Kidney (tissue), 14 donors: ENCODE measurements around the gene SUCO. TPM values are rescaled to one million over a fixed set of nuclear protein-coding genes. Genes with fewer than 3 reads are reported as not detected.

Experiments
- DNase-seq, 5 donors: peaks; one replicate each; pipeline ENCODE4 v3.0.0-alpha.2; 2013 to 2020
- FAIRE-seq: peaks from 2 replicates; lab custom pipeline; 2012; peaks lifted over from hg19 to GRCh38; lab: Jason Lieb, UNC
- H3K27ac ChIP-seq, 2 donors: one replicate each; pipeline ENCODE4 v1.7.0; 2013; ENCODE audit warnings: low read depth in 2 of 2, low read length in 2 of 2, inconsistent platforms in 1 of 2
- H3K27me3 ChIP-seq: one replicate; pipeline ENCODE4 v1.7.1; 2013; ENCODE audit warnings: low read length, inconsistent platforms; ENCODE audit not compliant: control insufficient read depth, insufficient read depth
- H3K36me3 ChIP-seq, 3 donors: one replicate each; pipeline versions ENCODE4 v1.7.0 to v1.7.1; 2013; ENCODE audit warnings: low read length in 3 of 3, control low read depth in 1 of 3, inconsistent platforms in 1 of 3; ENCODE audit not compliant: insufficient read depth in 3 of 3, control insufficient read depth in 2 of 3
- H3K4me1 ChIP-seq, 3 donors: one replicate each; pipeline versions ENCODE4 v1.7.0 to v1.7.1; 2013; ENCODE audit warnings: low read length in 3 of 3, inconsistent platforms in 1 of 3, low read depth in 1 of 3; ENCODE audit not compliant: control insufficient read depth in 2 of 3, insufficient read depth in 2 of 3
- H3K4me3 ChIP-seq, 3 donors: one replicate each; pipeline versions ENCODE4 v1.7.0 to v1.8.1; 2013; ENCODE audit warnings: low read length in 3 of 3, control low read depth in 1 of 3, inconsistent platforms in 1 of 3
- H3K9ac ChIP-seq, 3 donors: one replicate each; pipeline versions ENCODE4 v1.7.0 to v1.7.1; 2013; ENCODE audit warnings: low read length in 3 of 3, control low read depth in 1 of 3, inconsistent platforms in 1 of 3
- H3K9me3 ChIP-seq, 3 donors: one replicate each; pipeline versions ENCODE4 v1.7.0 to v1.7.1; 2013; ENCODE audit warnings: low read length in 3 of 3, control low read depth in 1 of 3, inconsistent platforms in 1 of 3; ENCODE audit not compliant: control insufficient read depth in 2 of 3, insufficient read depth in 1 of 3
- intact Hi-C: fragments of 100-400 bp; cut with DNase I; formaldehyde crosslinking; loops from one replicate; pipeline ENCODE4 v1.11.1; 2022
- polyA plus RNA-seq: library from polyadenylated mRNA; stranded (reverse); fragments of 350-450 nt; fragmentation: Illumina TruSeq; extraction: RNeasy Lipid Tissue Mini Kit (QIAGEN cat#74804); gene quantifications from one replicate; pipeline ENCODE4 v1.2.3, GENCODE V29; 2014; ENCODE audit warnings: low read depth, low replicate concordance; ENCODE audit not compliant: insufficient read depth
- total RNA-seq: library from RNA; stranded (reverse); fragmentation: NEBNext Ultra II Directional; extraction: Animal tissue kit (Norgen Biotek cat#: 25700); gene quantifications from one replicate; pipeline ENCODE4 v1.2.1, GENCODE V29; 2021
- TF ChIP-seq, protein P1 (sequence below): IDR thresholded peaks from 3 replicates; pipeline ENCODE4 v1.5.1; 2012; ENCODE audit warnings: mild to moderate bottlenecking, moderate library complexity, borderline replicate concordance; ENCODE audit not compliant: insufficient read depth; ENCODE audit errors: extremely low read depth
- donor health status: control.
- donor health status: control.
- donor health status: control.
- donor health status: control.
- donor health status: control.
- donor health status: DM: yes; HTN: yes; CAD: no.
- donor health status: Normal renal cell carcinoma (clear cell type).

SUCO gene
- total and polyA plus RNA-seq, 2 donors from 2014 or later, result 9.8 to 40.0 TPM

DNA sequence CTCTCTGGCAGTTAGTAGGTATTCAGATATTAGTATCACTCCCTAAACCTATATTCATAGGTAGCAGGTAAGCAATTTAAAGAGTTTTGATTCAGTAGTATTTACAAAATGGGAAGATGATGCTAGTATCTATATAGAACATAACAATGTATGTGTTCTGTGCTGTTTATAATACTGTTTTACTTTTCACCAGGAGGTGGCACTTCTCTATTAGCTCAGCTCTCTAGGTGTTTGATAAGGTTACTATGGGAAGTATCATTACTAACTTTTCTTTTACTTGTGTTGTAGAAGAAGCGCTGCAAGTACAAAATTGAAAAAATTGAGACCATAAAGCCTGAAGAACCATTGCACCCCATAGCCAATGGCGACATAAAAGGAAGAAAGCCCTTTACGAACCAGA is 76.6 kb downstream of the SUCO start:
- TF ChIP-seq, protein P1, sequence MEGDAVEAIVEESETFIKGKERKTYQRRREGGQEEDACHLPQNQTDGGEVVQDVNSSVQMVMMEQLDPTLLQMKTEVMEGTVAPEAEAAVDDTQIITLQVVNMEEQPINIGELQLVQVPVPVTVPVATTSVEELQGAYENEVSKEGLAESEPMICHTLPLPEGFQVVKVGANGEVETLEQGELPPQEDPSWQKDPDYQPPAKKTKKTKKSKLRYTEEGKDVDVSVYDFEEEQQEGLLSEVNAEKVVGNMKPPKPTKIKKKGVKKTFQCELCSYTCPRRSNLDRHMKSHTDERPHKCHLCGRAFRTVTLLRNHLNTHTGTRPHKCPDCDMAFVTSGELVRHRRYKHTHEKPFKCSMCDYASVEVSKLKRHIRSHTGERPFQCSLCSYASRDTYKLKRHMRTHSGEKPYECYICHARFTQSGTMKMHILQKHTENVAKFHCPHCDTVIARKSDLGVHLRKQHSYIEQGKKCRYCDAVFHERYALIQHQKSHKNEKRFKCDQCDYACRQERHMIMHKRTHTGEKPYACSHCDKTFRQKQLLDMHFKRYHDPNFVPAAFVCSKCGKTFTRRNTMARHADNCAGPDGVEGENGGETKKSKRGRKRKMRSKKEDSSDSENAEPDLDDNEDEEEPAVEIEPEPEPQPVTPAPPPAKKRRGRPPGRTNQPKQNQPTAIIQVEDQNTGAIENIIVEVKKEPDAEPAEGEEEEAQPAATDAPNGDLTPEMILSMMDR, result no peak
- Histone ChIP-seq H3K4me3 (no peak overlapping the region), H3K9ac (no peak overlapping the region), H3K27me3 (no peaks in the 10 kb centered on the region), H3K27ac (no peak overlapping the region), H3K36me3 (peaks cover 0 to 10% (median 3%) of the 10 kb centered on the region in 3 donors), H3K4me1 (no peaks in the 10 kb centered on the region), H3K9me3 (no peaks in the 10 kb centered on the region)
- intact Hi-C loops, result no loop called here
- FAIRE-seq, result no peak
- peak in 1 of 5 donors; percentile 14 for DNase-seq

DNA sequence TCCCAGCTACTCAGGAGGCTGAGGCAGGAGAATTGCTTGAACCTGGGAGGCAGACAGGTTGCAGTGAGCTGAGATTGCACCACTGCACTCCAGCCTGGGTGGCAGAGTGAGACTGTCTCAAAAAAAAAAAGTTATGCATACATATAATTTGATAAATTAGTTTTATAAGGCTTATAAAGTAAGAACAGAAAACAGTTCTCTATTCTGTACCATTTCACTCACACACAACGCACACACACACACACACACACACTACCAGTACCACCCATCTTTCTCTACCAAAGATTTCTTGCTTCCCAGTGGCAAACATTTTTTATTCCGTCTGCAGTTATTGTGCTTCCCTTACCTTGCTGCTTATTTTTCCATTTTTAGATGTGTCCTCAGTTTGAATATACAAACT is 79.5 kb downstream of the SUCO start:
- no peaks in the 10 kb centered on the region for H3K4me1 ChIP-seq
- intact Hi-C loops, result no loop called here
- H3K27ac ChIP-seq, result no peak overlapping the region
- H3K9me3 ChIP-seq, result peaks cover 0 to 6% (median under 1%) of the 10 kb centered on the region in 3 donors
- DNase-seq (no peak), FAIRE-seq (no peak)
- no peak overlapping the region for H3K4me3 ChIP-seq
- TF ChIP-seq, protein P1, result no peak
- H3K27me3 ChIP-seq, result no peaks in the 10 kb centered on the region
- peaks cover 0 to 8% (median 3%) of the 10 kb centered on the region in 3 donors for H3K36me3 ChIP-seq
- no peak overlapping the region for H3K9ac ChIP-seq

DNA sequence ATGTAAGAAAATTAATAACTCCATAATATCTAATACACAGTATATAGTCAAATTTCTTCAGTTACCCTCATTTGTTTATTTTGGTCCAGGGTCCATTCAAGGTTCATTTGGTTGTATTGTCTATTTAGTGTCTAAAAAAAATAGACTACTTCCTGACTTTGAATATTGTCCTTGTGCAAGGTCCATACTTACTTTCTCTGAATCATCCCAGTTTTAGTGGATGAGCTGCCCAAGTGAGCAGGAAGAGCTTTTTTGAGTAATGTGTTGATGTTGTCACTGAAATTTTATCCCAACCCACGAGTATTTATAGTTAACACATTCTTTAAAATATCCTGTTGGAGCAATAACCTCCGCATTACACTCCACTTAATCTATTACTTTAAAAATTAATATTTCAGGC is 80.3 kb downstream of the SUCO start:
- Histone ChIP-seq H3K9me3 (peaks cover 0 to 6% (median 3%) of the 10 kb centered on the region in 3 donors), H3K27ac (no peak overlapping the region), H3K4me3 (no peak overlapping the region), H3K27me3 (no peaks in the 10 kb centered on the region), H3K36me3 (peaks cover 0 to 8% (median 3%) of the 10 kb centered on the region in 3 donors), H3K9ac (no peak overlapping the region), H3K4me1 (no peaks in the 10 kb centered on the region)
- no peak for DNase-seq
- intact Hi-C loops, result no loop called here
- no peak for FAIRE-seq
- TF ChIP-seq, protein P1, result no peak

DNA sequence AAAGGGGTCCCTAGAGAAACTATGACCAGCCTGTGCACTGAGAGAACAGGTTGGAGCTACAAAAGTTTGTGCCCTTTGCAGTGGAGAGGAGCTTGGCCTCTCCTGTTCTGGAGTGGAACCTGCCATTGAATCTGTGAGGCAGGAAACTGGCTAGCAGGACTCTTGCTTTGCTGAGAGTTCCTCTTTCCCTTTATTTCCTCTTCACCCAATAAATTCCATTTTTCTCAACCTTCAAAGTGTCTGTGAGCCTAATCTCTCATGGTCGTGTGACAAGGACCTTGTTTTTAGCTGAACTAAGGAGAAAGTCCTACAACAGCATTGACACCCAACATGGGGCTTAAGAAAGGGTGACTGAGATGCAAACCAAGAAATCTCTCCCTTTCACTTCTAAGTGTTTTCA is 83.2 kb downstream of the SUCO start:
- TF ChIP-seq, protein P1, result no peak
- H3K9me3 ChIP-seq, result peaks cover 0 to 13% (median 6%) of the 10 kb centered on the region in 3 donors
- intact Hi-C loops, result no loop called here
- H3K27me3 ChIP-seq, result no peaks in the 10 kb centered on the region
- H3K27ac ChIP-seq, result no peak overlapping the region
- H3K36me3 ChIP-seq, result no peaks in the 10 kb centered on the region
- H3K4me3 ChIP-seq, result no peak overlapping the region
- DNase-seq, result no peak
- no peak overlapping the region for H3K9ac ChIP-seq
- H3K4me1 ChIP-seq, result no peaks in the 10 kb centered on the region
- no peak for FAIRE-seq
